Natural killer cell (primary cell): ENCODE data around the gene NIF3L1. TPM values are rescaled to one million over a fixed set of nuclear protein-coding genes. Genes with fewer than 3 reads are reported as not detected.
A peak's percentile ranks its signal among the peaks of the same experiment; 100 is the strongest.

Experiments
- ATAC-seq, 3 donors: fragments of 150-1000 bp in 2 of 3; fragments of 200-7000 bp in 1 of 3; cut with Tn5 transposase; 1 replicate in 1 of 3; 2 replicates in 2 of 3; pipeline ENCODE4 v1.10.0; 2021; ENCODE audit warnings: mild to moderate bottlenecking in 2 of 3, moderate library complexity in 2 of 3
- DNase-seq, 2 donors: peaks; one replicate each; pipeline versions ENCODE4 v3.0.0 to v3.0.0-alpha.2; 2013 to 2021; ENCODE audit warnings: mixed read lengths in 1 of 2
- H3K27ac ChIP-seq: one replicate; pipeline ENCODE4 v1.5.1; 2013; ENCODE audit warnings: mild to moderate bottlenecking, low read length
- H3K27me3 ChIP-seq: one replicate; pipeline ENCODE4 v1.6.1; 2013; ENCODE audit warnings: low read length; ENCODE audit not compliant: control insufficient read depth, insufficient read depth
- H3K36me3 ChIP-seq: one replicate; pipeline ENCODE4 v1.6.1; 2013; ENCODE audit warnings: low read length; ENCODE audit not compliant: control insufficient read depth, insufficient read depth
- H3K4me1 ChIP-seq: one replicate; pipeline ENCODE4 v1.6.1; 2013; ENCODE audit warnings: low read length; ENCODE audit not compliant: control insufficient read depth, insufficient read depth
- H3K4me3 ChIP-seq: one replicate; pipeline ENCODE4 v1.5.1; 2013; ENCODE audit warnings: low read length
- H3K9me3 ChIP-seq: one replicate; pipeline ENCODE4 v1.6.1; 2013; ENCODE audit warnings: low read length; ENCODE audit not compliant: control insufficient read depth, insufficient read depth
- H3K27ac Mint-ChIP-seq, 2 donors: one replicate each; pipeline ENCODE4 v1.8.0; 2022; ENCODE audit warnings: mild to moderate bottlenecking in 2 of 2, mixed read lengths in 2 of 2, moderate library complexity in 1 of 2
- H3K27me3 Mint-ChIP-seq, 2 donors: one replicate each; pipeline ENCODE4 v1.8.0; 2022; ENCODE audit warnings: low read depth in 2 of 2, mixed read lengths in 2 of 2
- H3K36me3 Mint-ChIP-seq: one replicate; pipeline ENCODE4 v1.8.0; 2022; ENCODE audit warnings: mixed read lengths
- H3K4me1 Mint-ChIP-seq, 2 donors: one replicate each; pipeline ENCODE4 v1.8.0; 2022; ENCODE audit warnings: mixed read lengths in 2 of 2
- H3K4me3 Mint-ChIP-seq: one replicate; pipeline ENCODE4 v1.8.0; 2022; ENCODE audit warnings: mild to moderate bottlenecking, moderate library complexity, mixed read lengths
- H3K9me3 Mint-ChIP-seq, 2 donors: one replicate each; pipeline ENCODE4 v1.8.0; 2022; ENCODE audit warnings: mixed read lengths in 2 of 2
- WGBS: methylation state at CpG from one replicate; pipeline ENCODE4 v1.1.7; 2013; ENCODE audit warnings: missing lambda C conversion rate; ENCODE audit not compliant: insufficient coverage; 5-methylcytosine and 5-hydroxymethylcytosine counted together
- intact Hi-C: fragments of 100-400 bp; cut with micrococcal nuclease; formaldehyde crosslinking; loops from one replicate; pipeline ENCODE4 v1.14.2; 2022
- total RNA-seq, 4 donors: library from RNA; stranded (reverse); fragments of 120-200 nt in 1 of 4; gene quantifications; one replicate each; pipeline versions ENCODE4 v1.2.3 to v1.2.4, GENCODE V29; 2013 to 2022
- TF ChIP-seq, protein P1 (sequence below): fragments of 200-600 bp; IDR thresholded peaks from one replicate; pipeline ENCODE4 v1.8.0; 2022; ENCODE audit warnings: antibody characterized with exemption

NIF3L1 gene
- total RNA-seq, 3 donors from 2014 or later (not counting 1 experiment from before 2014, with no cell fraction given) = 8.8 to 13.3 (median 9.6) TPM

GRCh38 chr2:200862532-200863000 is 26.6 kb upstream of the NIF3L1 start:
- TF ChIP-seq, protein P1, sequence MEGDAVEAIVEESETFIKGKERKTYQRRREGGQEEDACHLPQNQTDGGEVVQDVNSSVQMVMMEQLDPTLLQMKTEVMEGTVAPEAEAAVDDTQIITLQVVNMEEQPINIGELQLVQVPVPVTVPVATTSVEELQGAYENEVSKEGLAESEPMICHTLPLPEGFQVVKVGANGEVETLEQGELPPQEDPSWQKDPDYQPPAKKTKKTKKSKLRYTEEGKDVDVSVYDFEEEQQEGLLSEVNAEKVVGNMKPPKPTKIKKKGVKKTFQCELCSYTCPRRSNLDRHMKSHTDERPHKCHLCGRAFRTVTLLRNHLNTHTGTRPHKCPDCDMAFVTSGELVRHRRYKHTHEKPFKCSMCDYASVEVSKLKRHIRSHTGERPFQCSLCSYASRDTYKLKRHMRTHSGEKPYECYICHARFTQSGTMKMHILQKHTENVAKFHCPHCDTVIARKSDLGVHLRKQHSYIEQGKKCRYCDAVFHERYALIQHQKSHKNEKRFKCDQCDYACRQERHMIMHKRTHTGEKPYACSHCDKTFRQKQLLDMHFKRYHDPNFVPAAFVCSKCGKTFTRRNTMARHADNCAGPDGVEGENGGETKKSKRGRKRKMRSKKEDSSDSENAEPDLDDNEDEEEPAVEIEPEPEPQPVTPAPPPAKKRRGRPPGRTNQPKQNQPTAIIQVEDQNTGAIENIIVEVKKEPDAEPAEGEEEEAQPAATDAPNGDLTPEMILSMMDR = no peak
- peak overlapping the region; percentile 92 to 99 for H3K27ac Mint-ChIP-seq
- Histone ChIP-seq H3K36me3 (peaks cover 41% of the 10 kb centered on the region), H3K4me1 (peaks cover 25% of the 10 kb centered on the region), H3K27me3 (no peaks in the 10 kb centered on the region), H3K27ac (peak overlapping the region; percentile 99), H3K9me3 (no peaks in the 10 kb centered on the region), H3K4me3 (peak overlapping the region; percentile 95)
- H3K4me3 Mint-ChIP-seq = peak overlapping the region; percentile 93
- 0% methylated on average over 13 of the region's 13 CpGs for WGBS
- no peaks in the 10 kb centered on the region for H3K27me3 Mint-ChIP-seq
- intact Hi-C loops = loop anchor here (1.0 to 5.0 kb wide), 3 partner anchors 27 to 400 kb away; partner anchors contain the start of genes CASP8, NIF3L1, PPIL3 and SGO2
- DNase-seq (peak; percentile 54 to 86), ATAC-seq (peak; percentile 46 to 65 (median 49))
- peaks cover 60 to 67% of the 10 kb centered on the region in 2 donors for H3K4me1 Mint-ChIP-seq
- H3K36me3 Mint-ChIP-seq = peaks cover 48% of the 10 kb centered on the region
- no peaks in the 10 kb centered on the region for H3K9me3 Mint-ChIP-seq

DNA sequence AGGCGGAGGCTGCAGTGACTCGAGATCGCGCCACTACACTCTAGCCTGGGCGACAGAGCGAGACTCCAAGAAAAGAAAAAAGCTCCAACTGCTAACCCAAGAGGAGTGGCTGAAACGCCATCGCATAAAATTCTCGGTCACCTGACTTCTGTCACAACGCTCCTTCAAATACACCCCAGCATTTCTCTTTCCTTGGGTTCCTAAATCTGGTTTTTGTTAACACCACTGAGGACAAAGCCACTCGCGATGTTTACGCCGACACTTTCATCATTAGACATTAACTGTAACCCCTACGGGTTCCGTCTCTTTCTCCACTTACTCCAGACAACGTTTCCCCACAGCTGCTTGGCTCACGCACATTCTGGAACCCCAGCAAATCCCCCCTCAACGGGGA is 25.4 kb upstream of the NIF3L1 start:
- H3K4me3 ChIP-seq = peak overlapping the region; percentile 95
- Mint-ChIP-seq H3K27ac (peak overlapping the region; percentile 92 to 99), H3K36me3 (peaks cover 36% of the 10 kb centered on the region), H3K27me3 (no peaks in the 10 kb centered on the region), H3K4me3 (peak overlapping the region; percentile 93), H3K4me1 (peaks cover 48 to 59% of the 10 kb centered on the region in 2 donors), H3K9me3 (no peaks in the 10 kb centered on the region)
- H3K4me1 ChIP-seq = peaks cover 20% of the 10 kb centered on the region
- peak in 2 of 3 donors; percentile 2 to 5 for ATAC-seq
- H3K27me3 ChIP-seq = no peaks in the 10 kb centered on the region
- no peak for DNase-seq
- H3K9me3 ChIP-seq = no peaks in the 10 kb centered on the region
- WGBS = under 1% methylated on average over 19 of the region's 19 CpGs
- intact Hi-C loops = loop anchor here (1.0 to 5.0 kb wide), 5 partner anchors 52 to 399 kb away; partner anchors contain the start of genes BZW1, CASP8, CFLAR and SGO2
- H3K36me3 ChIP-seq = peaks cover 29% of the 10 kb centered on the region
- peak overlapping the region; percentile 99 for H3K27ac ChIP-seq
- TF ChIP-seq, protein P1 = no peak

DNA sequence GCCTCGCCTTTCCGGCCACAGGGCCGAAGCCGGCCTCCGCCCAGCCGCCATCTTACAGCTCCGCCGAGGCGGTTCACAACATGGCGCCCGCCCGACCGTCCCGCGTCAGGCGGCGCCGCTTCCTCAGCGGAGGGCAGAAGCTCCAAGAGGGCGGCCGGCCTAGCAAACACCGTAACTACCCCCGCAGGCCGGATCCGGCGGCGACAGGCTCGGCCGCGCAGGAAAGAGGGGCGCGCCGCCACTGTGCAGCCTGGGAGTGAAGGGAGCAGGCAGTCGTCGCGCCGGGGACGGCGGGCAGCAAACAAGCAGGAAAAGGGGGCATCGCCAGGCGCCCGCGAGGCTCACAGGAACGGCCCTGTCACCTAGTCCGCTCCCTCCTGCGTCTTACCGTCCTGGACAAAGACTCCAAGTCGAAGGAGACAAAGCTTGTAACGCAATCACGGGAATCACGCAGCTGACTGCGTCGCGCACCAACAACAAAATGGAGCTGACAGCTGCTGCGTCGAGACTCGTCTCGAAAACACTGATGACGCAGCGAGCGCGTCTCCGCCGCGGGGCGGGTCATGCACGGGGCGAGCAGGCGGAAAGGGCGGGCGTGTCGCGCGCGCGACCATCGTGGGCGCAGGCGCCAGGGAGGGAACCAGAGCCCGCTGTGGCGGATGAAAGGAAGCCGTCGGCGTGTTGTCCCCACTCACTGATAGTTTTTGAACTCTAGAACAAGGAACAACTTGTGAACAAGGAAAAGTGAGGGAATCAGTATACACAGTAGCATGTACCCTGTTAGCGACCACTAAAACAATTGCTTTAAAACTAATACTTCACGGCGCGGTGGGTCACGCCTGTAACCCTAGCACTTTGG is 24.8 kb upstream of the NIF3L1 start, which contains the start of gene CLK1:
Gene CLK1 (minus strand): TSS at position 483 of the 859 bp plus-strand sequence. CDS start 2,796 bp downstream, outside the sequence.
- peaks cover 33% of the 10 kb centered on the region for H3K36me3 Mint-ChIP-seq
- peak; percentile 76 to 92 (median 82) for ATAC-seq
- H3K4me1 Mint-ChIP-seq = peaks cover 45 to 58% of the 10 kb centered on the region in 2 donors
- Histone ChIP-seq H3K27me3 (no peaks in the 10 kb centered on the region), H3K9me3 (no peaks in the 10 kb centered on the region), H3K36me3 (peaks cover 23% of the 10 kb centered on the region), H3K4me3 (peak within 1 kb of the TSS; percentile 95), H3K27ac (peak within 1 kb of the TSS; percentile 99), H3K4me1 (peaks cover 23% of the 10 kb centered on the region)
- no peaks in the 10 kb centered on the region for H3K9me3 Mint-ChIP-seq
- DNase-seq = peak; percentile 93 to 98
- WGBS = 2% methylated on average over 89 of the region's 89 CpGs
- peak within 1 kb of the TSS; percentile 92 to 99 for H3K27ac Mint-ChIP-seq
- H3K27me3 Mint-ChIP-seq = no peaks in the 10 kb centered on the region
- TF ChIP-seq, protein P1 = no peak
- peak within 1 kb of the TSS; percentile 93 for H3K4me3 Mint-ChIP-seq
- intact Hi-C loops = loop anchor here (1.0 to 5.0 kb wide), 5 partner anchors 53 to 398 kb away; partner anchors contain the start of genes BZW1, CASP8, CFLAR and SGO2
